A673 (cell line): ENCODE measurements around the gene DDX27. TPM values are rescaled to one million over a fixed set of nuclear protein-coding genes. Genes with fewer than 3 reads are reported as not detected.

Experiments
- BruUV-seq: library from RNA; stranded (reverse); fragments of 400-500 nt; replicated peaks from 2 replicates; lab custom pipeline; 2021; lab: Mats Ljungman, UMichigan
- CTCF ChIA-PET: fragments of 300-600 bp; sonication (Branson Sonifier 250); formaldehyde crosslinking; loops from one replicate; lab custom pipeline; 2022; ENCODE audit warnings: antibody characterized with exemption; lab: Charles Lee
- POLR2A ChIA-PET: fragments of 300-600 bp; sonication (Branson Sonifier 250); formaldehyde crosslinking; loops from one replicate; lab custom pipeline; 2022; ENCODE audit warnings: antibody characterized with exemption; ENCODE audit not compliant: low non-redundant PET; lab: Charles Lee
- DNase-seq: peaks from one replicate; pipeline ENCODE4 v3.0.0-alpha.2; 2015; ENCODE audit warnings: low spot score
- H3K27ac ChIP-seq: fragments of 200-600 bp; sonication (generic); 2 replicates; pipeline ENCODE4 v1.5.1; 2016; ENCODE audit warnings: mixed run types, low read depth, mild to moderate bottlenecking, mixed read lengths, antibody characterized with exemption, low read length; ENCODE audit not compliant: poor library complexity, severe bottlenecking
- H3K27me3 ChIP-seq: fragments of 200-600 bp; sonication (generic); replicated peaks from 2 replicates; pipeline ENCODE4 v1.6.1; 2017; ENCODE audit warnings: mixed run types, low read depth, mild to moderate bottlenecking, mixed read lengths, antibody characterized with exemption, low read length; ENCODE audit not compliant: insufficient read depth, poor library complexity
- H3K36me3 ChIP-seq: fragments of 200-600 bp; sonication (generic); 2 replicates; pipeline ENCODE4 v1.6.1; 2016; ENCODE audit warnings: mixed run types, mild to moderate bottlenecking, mixed read lengths, antibody characterized with exemption, low read length; ENCODE audit not compliant: insufficient read depth, poor library complexity, severe bottlenecking
- H3K4me1 ChIP-seq: fragments of 200-600 bp; sonication (generic); 2 replicates; pipeline ENCODE4 v1.6.1; 2017; ENCODE audit warnings: mixed run types, mild to moderate bottlenecking, mixed read lengths, antibody characterized with exemption, low read length; ENCODE audit not compliant: insufficient read depth, poor library complexity, severe bottlenecking
- H3K4me3 ChIP-seq: fragments of 200-600 bp; sonication (generic); 2 replicates; pipeline ENCODE4 v1.5.1; 2016; ENCODE audit warnings: low read depth, mixed run types, mild to moderate bottlenecking, mixed read lengths, low read length; ENCODE audit not compliant: poor library complexity, severe bottlenecking
- H3K9me3 ChIP-seq: fragments of 200-600 bp; sonication (generic); 2 replicates; pipeline ENCODE4 v1.6.1; 2016; ENCODE audit warnings: mixed run types, low read depth, mild to moderate bottlenecking, mixed read lengths, antibody characterized with exemption, low read length; ENCODE audit not compliant: poor library complexity, severe bottlenecking
- EZH2 ChIP-seq: fragments of 200-600 bp; sonication (generic); IDR thresholded peaks from 2 replicates; pipeline ENCODE4 v1.6.1; 2017; ENCODE audit warnings: borderline replicate concordance, low read depth, mild to moderate bottlenecking, mixed read lengths, antibody characterized with exemption, low read length; ENCODE audit not compliant: poor library complexity, severe bottlenecking
- intact Hi-C: fragments of 100-400 bp; cut with micrococcal nuclease; formaldehyde crosslinking; loops from one replicate; pipeline ENCODE4 v1.10.0; 2022; ENCODE audit not compliant: unreplicated experiment
- total RNA-seq: library from RNA; stranded (reverse); gene quantifications from 2 replicates; pipeline ENCODE4 v1.2.3, GENCODE V29; 2021
- TF ChIP-seq, protein P1 (sequence below): fragments of 300-800, 200-600 bp; sonication (generic); conservative IDR thresholded peaks from 2 replicates; pipeline ENCODE4 v1.5.1; 2017; ENCODE audit warnings: low read depth, mild to moderate bottlenecking, antibody characterized with exemption, low read length, moderate library complexity, mixed read lengths

The DDX27 gene
- total RNA-seq, 1 experiment from 2014 or later: 62.4 TPM

DNA sequence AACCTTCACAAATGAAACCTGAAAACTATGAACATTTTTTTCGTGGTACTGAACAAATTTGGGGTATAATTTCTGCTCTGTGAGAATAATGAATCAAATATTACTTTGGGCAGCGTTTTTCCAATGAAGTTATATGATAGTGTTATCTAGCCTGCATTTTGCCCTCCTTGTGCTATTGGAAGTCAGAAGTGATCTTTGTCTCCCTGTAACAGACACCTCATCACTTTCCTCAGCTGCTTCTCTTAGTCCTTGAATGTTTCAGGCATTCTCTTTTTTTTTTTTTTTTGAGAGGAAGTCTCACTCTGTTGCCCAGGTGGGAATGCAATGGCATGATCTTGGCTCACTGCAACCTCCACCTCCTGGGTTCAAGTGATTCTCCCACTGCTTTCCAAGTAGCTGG lies 10.2 kb downstream of the DDX27 start:
- BruUV-seq: no TSS peak
- DNase-seq: no peak
- POLR2A ChIA-PET: no interaction called here
- Histone ChIP-seq H3K36me3 (peaks cover 71% of the 10 kb centered on the region), H3K27me3 (no peaks in the 10 kb centered on the region), H3K9me3 (no peaks in the 10 kb centered on the region), H3K4me3 (no peak overlapping the region), H3K4me1 (no peaks in the 10 kb centered on the region), H3K27ac (no peak overlapping the region)
- intact Hi-C loops: no loop called here
- TF ChIP-seq EZH2: no peak
- TF ChIP-seq, protein P1, sequence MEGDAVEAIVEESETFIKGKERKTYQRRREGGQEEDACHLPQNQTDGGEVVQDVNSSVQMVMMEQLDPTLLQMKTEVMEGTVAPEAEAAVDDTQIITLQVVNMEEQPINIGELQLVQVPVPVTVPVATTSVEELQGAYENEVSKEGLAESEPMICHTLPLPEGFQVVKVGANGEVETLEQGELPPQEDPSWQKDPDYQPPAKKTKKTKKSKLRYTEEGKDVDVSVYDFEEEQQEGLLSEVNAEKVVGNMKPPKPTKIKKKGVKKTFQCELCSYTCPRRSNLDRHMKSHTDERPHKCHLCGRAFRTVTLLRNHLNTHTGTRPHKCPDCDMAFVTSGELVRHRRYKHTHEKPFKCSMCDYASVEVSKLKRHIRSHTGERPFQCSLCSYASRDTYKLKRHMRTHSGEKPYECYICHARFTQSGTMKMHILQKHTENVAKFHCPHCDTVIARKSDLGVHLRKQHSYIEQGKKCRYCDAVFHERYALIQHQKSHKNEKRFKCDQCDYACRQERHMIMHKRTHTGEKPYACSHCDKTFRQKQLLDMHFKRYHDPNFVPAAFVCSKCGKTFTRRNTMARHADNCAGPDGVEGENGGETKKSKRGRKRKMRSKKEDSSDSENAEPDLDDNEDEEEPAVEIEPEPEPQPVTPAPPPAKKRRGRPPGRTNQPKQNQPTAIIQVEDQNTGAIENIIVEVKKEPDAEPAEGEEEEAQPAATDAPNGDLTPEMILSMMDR: no peak
- CTCF ChIA-PET: no interaction called here

- no peaks in the 10 kb centered on the region for H3K9me3 ChIP-seq
- H3K27me3 ChIP-seq: no peaks in the 10 kb centered on the region
- CTCF ChIA-PET: no interaction called here
- intact Hi-C loops: no loop called here
- no TSS peak for BruUV-seq
- no peak overlapping the region for H3K27ac ChIP-seq
- POLR2A ChIA-PET: no interaction called here
- no peaks in the 10 kb centered on the region for H3K4me1 ChIP-seq
- peaks cover 71% of the 10 kb centered on the region for H3K36me3 ChIP-seq
- TF ChIP-seq, protein P1: no peak
- no peak for TF ChIP-seq EZH2
- DNase-seq: no peak
- H3K4me3 ChIP-seq: no peak overlapping the region
These were observed 10.8 kb downstream of the DDX27 start for GRCh38 chr20:49230021-49230420.

DNA sequence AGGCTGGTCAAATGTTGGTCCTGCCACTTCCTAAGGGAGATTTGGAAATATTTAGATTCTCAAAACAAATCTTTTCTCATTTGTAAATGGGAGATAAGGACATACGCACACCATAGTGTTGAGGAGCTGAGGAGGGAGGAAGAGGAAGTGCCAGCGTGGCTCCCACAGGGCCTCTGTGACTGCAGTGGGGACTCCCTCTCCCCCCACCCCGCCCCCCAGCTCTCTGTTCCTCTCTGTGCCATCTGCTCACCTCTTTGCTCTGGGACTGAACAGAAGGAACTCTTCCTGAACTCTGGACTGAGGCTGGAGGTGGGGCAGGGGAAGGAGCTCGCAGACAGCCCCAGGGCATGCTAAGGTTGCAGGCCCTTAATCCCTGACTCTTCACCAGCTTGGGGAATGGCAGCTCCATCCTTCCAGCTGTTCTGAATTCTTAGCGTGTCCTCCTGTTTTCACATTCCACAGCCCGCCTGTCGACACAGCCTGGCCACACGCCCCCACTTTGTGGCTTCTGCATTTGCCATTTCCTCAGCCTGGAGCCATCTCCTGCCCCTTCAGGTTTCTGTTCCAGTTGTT lies 11.4 kb downstream of the DDX27 start:
- H3K4me1 ChIP-seq: no peaks in the 10 kb centered on the region
- ChIA-PET POLR2A (no interaction called here), CTCF (no interaction called here)
- no TSS peak for BruUV-seq
- no peaks in the 10 kb centered on the region for H3K9me3 ChIP-seq
- no peak overlapping the region for H3K27ac ChIP-seq
- TF ChIP-seq EZH2: no peak
- TF ChIP-seq, protein P1: no peak
- DNase-seq: no peak
- H3K4me3 ChIP-seq: no peak overlapping the region
- peaks cover 73% of the 10 kb centered on the region for H3K36me3 ChIP-seq
- H3K27me3 ChIP-seq: no peaks in the 10 kb centered on the region
- intact Hi-C loops: no loop called here
